ENCODE measurements around the gene TNNT2. TPM values are rescaled to one million over a fixed set of nuclear protein-coding genes. Genes with fewer than 3 reads are reported as not detected.

TNNT2 gene
- total RNA-seq, 1 experiment from 2014 or later = 0.37 TPM

DNA sequence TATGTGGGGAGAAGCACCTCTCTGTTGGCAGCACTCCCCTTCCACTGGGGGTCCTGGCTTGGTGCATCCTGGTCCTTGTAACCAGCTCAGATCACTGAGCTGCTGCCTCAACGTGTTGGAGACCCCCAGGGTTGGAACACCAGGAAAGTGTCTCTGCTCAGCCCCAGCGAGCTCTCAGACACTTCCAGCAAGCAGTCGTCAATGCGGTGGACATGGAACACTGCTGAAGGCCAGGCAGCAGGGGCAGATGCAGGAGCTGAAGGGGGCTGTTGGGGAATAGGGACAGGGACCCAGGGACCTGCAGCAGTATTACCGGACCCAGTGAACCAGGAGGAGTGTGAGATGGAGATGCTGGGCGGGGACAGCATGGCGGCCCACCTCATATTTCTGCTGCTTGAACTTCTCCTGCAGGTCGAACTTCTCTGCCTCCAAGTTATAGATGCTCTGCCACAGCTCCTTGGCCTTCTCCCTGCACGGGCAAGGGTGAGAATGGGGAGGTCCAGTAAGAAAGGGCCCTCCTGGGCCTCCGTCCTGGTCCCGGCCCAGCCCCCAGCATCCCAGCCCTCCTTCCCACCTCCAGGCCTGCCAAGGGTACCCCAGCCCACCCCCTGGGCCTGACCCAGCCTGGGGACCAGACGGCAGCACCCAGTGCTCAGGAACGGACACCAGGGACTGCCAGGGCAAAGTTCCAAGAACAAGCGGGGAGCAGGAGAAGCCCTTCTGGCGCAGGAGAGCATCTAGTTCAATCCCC, 16.4 kb downstream of the TNNT2 start:
- H3K36me3 ChIP-seq (ENCODE audit: insufficient read depth, low read length) = no peaks in the 10 kb centered on the region
- H3K9ac ChIP-seq (ENCODE audit: low read length) = no peak overlapping the region
- H4K20me1 ChIP-seq (ENCODE audit: insufficient read depth, low read depth, low read length) = no peaks in the 10 kb centered on the region
- peaks cover 6% of the 10 kb centered on the region for H3K4me1 ChIP-seq (ENCODE audit: low read length)
- no peak overlapping the region for H3K27ac ChIP-seq (ENCODE audit: low read length)
- H3K9me3 ChIP-seq (ENCODE audit: low read length) = no peaks in the 10 kb centered on the region
- no peaks in the 10 kb centered on the region for H3K9me2 ChIP-seq (replicated peaks; ENCODE audit: insufficient read depth, low read length)
- H2AFZ ChIP-seq (ENCODE audit: low read length) = no peak overlapping the region
- no peak overlapping the region for H3K4me2 ChIP-seq (ENCODE audit: low read depth, low read length, poor library complexity, severe bottlenecking)
- no peak overlapping the region for H3K4me3 ChIP-seq (ENCODE audit: low read length)
- no peaks in the 10 kb centered on the region for H3K27me3 ChIP-seq (ENCODE audit: low read length)
- DNase-seq = no peak
- no peaks in the 10 kb centered on the region for H3K79me2 ChIP-seq (ENCODE audit: low read length)

DNA sequence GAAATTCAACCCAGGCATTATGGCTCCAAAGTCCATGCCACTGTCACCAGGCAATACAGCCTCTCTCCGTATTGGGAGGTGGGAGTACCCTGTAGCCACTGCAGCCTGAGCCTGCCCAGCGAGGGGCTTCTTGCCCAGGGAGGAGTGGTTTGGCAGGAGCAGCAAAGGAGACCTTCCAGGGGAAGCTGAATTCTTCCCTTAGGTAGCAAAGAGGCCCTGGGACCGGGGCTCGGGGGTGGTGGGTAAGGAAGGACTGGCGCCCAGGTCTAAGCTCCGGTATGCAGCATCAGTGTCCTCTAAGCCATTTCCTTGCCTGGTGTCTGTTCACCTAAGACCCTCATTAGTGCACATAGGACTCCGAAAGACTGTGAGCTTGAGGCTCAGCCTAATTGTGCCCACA, 17.0 kb downstream of the TNNT2 start:
- DNase-seq = no peak
- Histone ChIP-seq H4K20me1 (ENCODE audit: insufficient read depth, low read depth, low read length) (no peaks in the 10 kb centered on the region), H2AFZ (ENCODE audit: low read length) (no peak overlapping the region), H3K4me2 (ENCODE audit: low read depth, low read length, poor library complexity, severe bottlenecking) (no peak overlapping the region), H3K9ac (ENCODE audit: low read length) (no peak overlapping the region), H3K27ac (ENCODE audit: low read length) (no peak overlapping the region), H3K79me2 (ENCODE audit: low read length) (no peaks in the 10 kb centered on the region), H3K9me2 (replicated peaks; ENCODE audit: insufficient read depth, low read length) (no peaks in the 10 kb centered on the region), H3K4me1 (ENCODE audit: low read length) (peaks cover 6% of the 10 kb centered on the region), H3K27me3 (ENCODE audit: low read length) (no peaks in the 10 kb centered on the region), H3K4me3 (ENCODE audit: low read length) (no peak overlapping the region), H3K9me3 (ENCODE audit: low read length) (no peaks in the 10 kb centered on the region), H3K36me3 (ENCODE audit: insufficient read depth, low read length) (no peaks in the 10 kb centered on the region)

DNA sequence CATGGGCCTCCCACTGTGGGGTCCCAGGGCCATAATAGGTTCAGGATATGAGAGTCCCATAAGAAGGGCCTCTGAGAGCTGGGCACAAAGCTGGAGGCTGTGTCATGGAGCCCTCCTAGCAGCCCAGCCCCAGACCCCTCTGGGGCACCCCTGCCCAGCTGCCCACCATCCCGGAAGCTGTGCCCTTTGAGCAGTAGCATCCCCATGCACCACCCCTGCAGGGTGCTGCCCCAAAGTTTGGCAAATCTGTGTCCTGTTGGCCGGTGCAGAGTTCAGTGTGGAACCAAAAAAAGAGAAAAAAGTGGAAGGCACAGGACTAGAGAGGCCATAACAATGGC, 17.6 kb downstream of the TNNT2 start:
- no peaks in the 10 kb centered on the region for H4K20me1 ChIP-seq (ENCODE audit: insufficient read depth, low read depth, low read length)
- H3K9me3 ChIP-seq (ENCODE audit: low read length) = no peaks in the 10 kb centered on the region
- H3K79me2 ChIP-seq (ENCODE audit: low read length) = no peaks in the 10 kb centered on the region
- DNase-seq = no peak
- H3K36me3 ChIP-seq (ENCODE audit: insufficient read depth, low read length) = no peaks in the 10 kb centered on the region
- no peak overlapping the region for H3K27ac ChIP-seq (ENCODE audit: low read length)
- H3K4me2 ChIP-seq (ENCODE audit: low read depth, low read length, poor library complexity, severe bottlenecking) = no peak overlapping the region
- no peak overlapping the region for H3K9ac ChIP-seq (ENCODE audit: low read length)
- H3K4me1 ChIP-seq (ENCODE audit: low read length) = peaks cover 6% of the 10 kb centered on the region
- H2AFZ ChIP-seq (ENCODE audit: low read length) = no peak overlapping the region
- H3K4me3 ChIP-seq (ENCODE audit: low read length) = no peak overlapping the region
- H3K27me3 ChIP-seq (ENCODE audit: low read length) = no peaks in the 10 kb centered on the region
- no peaks in the 10 kb centered on the region for H3K9me2 ChIP-seq (replicated peaks; ENCODE audit: insufficient read depth, low read length)

DNA sequence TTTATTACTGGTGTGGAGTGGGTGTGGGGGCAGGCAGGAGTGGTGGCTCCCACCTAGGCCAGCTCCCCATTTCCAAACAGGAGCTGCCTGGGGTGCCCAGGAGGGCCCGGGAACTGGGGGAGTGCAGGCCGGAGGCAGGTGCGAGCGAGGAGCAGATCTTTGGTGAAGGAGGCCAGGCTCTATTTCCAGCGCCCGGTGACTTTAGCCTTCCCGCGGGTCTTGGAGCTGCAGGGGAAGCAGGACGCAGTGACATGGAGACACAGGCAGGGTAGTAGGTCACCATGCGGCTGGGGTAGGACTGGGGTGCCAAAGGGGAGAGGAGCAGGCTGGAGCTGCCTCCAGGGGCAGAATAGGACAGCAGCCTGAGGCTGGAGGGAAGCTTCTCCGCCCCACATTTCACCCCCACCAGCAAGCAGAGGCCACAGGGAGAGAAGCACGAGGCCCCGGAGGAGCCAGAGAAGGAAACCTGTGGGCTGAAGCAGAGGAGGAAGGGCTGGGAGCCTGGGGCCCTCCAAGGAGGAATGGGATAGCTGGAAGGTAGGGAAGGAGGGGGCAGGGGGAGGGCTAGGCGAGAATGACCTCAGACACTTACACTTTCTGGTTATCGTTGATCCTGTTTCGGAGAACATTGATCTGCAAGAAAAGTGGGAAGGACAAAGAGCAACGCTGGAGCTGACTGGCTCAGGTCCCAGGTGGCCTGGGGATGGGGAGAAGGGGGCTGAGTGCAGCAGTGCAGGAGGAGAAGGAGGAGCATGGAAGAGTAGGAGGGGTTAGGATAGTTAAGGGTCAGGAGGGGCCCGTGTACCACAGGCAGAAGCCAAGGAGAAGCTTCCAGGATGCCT, 18.2 kb downstream of the TNNT2 start:
- Histone ChIP-seq H3K4me3 (ENCODE audit: low read length) (no peak overlapping the region), H3K4me1 (ENCODE audit: low read length) (peaks cover 6% of the 10 kb centered on the region), H3K9ac (ENCODE audit: low read length) (no peak overlapping the region), H3K36me3 (ENCODE audit: insufficient read depth, low read length) (no peaks in the 10 kb centered on the region), H3K27ac (ENCODE audit: low read length) (no peak overlapping the region), H4K20me1 (ENCODE audit: insufficient read depth, low read depth, low read length) (no peaks in the 10 kb centered on the region), H3K9me3 (ENCODE audit: low read length) (no peaks in the 10 kb centered on the region), H3K27me3 (ENCODE audit: low read length) (no peaks in the 10 kb centered on the region), H3K4me2 (ENCODE audit: low read depth, low read length, poor library complexity, severe bottlenecking) (no peak overlapping the region), H3K9me2 (replicated peaks; ENCODE audit: insufficient read depth, low read length) (no peaks in the 10 kb centered on the region), H3K79me2 (ENCODE audit: low read length) (no peaks in the 10 kb centered on the region), H2AFZ (ENCODE audit: low read length) (no peak overlapping the region)
- no peak for DNase-seq

DNA sequence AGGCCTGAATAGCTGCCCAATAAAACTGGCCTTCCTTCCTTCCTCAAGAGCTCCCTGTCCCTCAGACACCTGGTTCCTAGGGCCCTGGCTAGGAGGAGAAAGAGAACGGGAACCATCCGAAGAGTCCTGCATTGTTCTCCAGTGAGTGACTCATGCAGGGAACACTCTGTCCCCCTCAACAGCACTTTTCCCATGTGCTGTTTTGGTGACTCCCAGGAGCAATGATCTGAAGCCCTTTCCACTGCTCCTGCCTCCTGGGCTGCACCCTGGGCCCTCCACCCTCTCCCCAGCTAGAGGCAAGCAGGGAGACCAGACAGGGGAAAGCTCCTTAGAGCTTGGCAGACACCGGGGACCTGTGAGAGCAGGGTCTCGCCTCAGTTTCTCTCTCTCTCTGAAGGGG, 18.9 kb downstream of the TNNT2 start:
- H3K9me3 ChIP-seq (ENCODE audit: low read length) = no peaks in the 10 kb centered on the region
- no peak for DNase-seq
- H3K79me2 ChIP-seq (ENCODE audit: low read length) = no peaks in the 10 kb centered on the region
- H3K4me2 ChIP-seq (ENCODE audit: low read depth, low read length, poor library complexity, severe bottlenecking) = no peak overlapping the region
- H3K27me3 ChIP-seq (ENCODE audit: low read length) = no peaks in the 10 kb centered on the region
- no peaks in the 10 kb centered on the region for H4K20me1 ChIP-seq (ENCODE audit: insufficient read depth, low read depth, low read length)
- no peaks in the 10 kb centered on the region for H3K9me2 ChIP-seq (replicated peaks; ENCODE audit: insufficient read depth, low read length)
- H3K4me3 ChIP-seq (ENCODE audit: low read length) = no peak overlapping the region
- H2AFZ ChIP-seq (ENCODE audit: low read length) = no peak overlapping the region
- no peak overlapping the region for H3K27ac ChIP-seq (ENCODE audit: low read length)
- H3K36me3 ChIP-seq (ENCODE audit: insufficient read depth, low read length) = no peaks in the 10 kb centered on the region
- H3K4me1 ChIP-seq (ENCODE audit: low read length) = peaks cover 6% of the 10 kb centered on the region
- no peak overlapping the region for H3K9ac ChIP-seq (ENCODE audit: low read length)

GRCh38 chr1:201357636-201358348, 19.7 kb downstream of the TNNT2 start:
- H3K4me2 ChIP-seq (ENCODE audit: low read depth, low read length, poor library complexity, severe bottlenecking) = no peak overlapping the region
- H4K20me1 ChIP-seq (ENCODE audit: insufficient read depth, low read depth, low read length) = no peaks in the 10 kb centered on the region
- H2AFZ ChIP-seq (ENCODE audit: low read length) = no peak overlapping the region
- no peaks in the 10 kb centered on the region for H3K9me2 ChIP-seq (replicated peaks; ENCODE audit: insufficient read depth, low read length)
- no peak overlapping the region for H3K9ac ChIP-seq (ENCODE audit: low read length)
- H3K36me3 ChIP-seq (ENCODE audit: insufficient read depth, low read length) = no peaks in the 10 kb centered on the region
- no peaks in the 10 kb centered on the region for H3K9me3 ChIP-seq (ENCODE audit: low read length)
- H3K27ac ChIP-seq (ENCODE audit: low read length) = no peak overlapping the region
- H3K4me3 ChIP-seq (ENCODE audit: low read length) = no peak overlapping the region
- no peak for DNase-seq
- peaks cover 6% of the 10 kb centered on the region for H3K4me1 ChIP-seq (ENCODE audit: low read length)
- no peaks in the 10 kb centered on the region for H3K27me3 ChIP-seq (ENCODE audit: low read length)
- no peaks in the 10 kb centered on the region for H3K79me2 ChIP-seq (ENCODE audit: low read length)

GRCh38 chr1:201357211-201357610, 20.3 kb downstream of the TNNT2 start:
- Histone ChIP-seq H3K27me3 (ENCODE audit: low read length) (no peaks in the 10 kb centered on the region), H3K79me2 (ENCODE audit: low read length) (no peaks in the 10 kb centered on the region), H3K9me3 (ENCODE audit: low read length) (no peaks in the 10 kb centered on the region), H3K27ac (ENCODE audit: low read length) (no peak overlapping the region), H3K36me3 (ENCODE audit: insufficient read depth, low read length) (no peaks in the 10 kb centered on the region), H3K9me2 (replicated peaks; ENCODE audit: insufficient read depth, low read length) (no peaks in the 10 kb centered on the region), H4K20me1 (ENCODE audit: insufficient read depth, low read depth, low read length) (no peaks in the 10 kb centered on the region), H3K4me3 (ENCODE audit: low read length) (no peak overlapping the region), H3K4me1 (ENCODE audit: low read length) (peaks cover 5% of the 10 kb centered on the region), H2AFZ (ENCODE audit: low read length) (no peak overlapping the region), H3K4me2 (ENCODE audit: low read depth, low read length, poor library complexity, severe bottlenecking) (no peak overlapping the region), H3K9ac (ENCODE audit: low read length) (no peak overlapping the region)
- DNase-seq = no peak

DNA sequence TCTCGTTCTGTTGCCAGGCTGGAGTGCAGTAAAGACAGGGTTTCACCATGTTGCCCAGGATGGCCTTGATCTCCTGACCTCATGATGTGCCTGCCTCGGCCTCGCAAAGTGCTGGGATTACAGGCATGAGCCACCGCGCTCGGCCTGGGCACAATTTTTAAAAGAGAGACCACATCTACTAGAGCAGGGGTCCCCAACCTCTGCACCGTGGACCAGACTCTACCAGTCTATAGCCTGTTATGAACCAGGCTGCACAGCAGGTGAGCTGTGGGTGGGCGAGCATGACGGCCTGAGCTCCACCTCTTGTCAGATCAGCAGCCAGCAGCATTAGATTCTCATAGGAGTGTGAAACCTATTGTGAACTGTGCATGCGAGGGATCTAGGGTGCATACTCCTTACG, 20.8 kb downstream of the TNNT2 start:
- H3K4me1 ChIP-seq (ENCODE audit: low read length) = peaks cover under 1% of the 10 kb centered on the region
- H2AFZ ChIP-seq (ENCODE audit: low read length) = no peak overlapping the region
- no peaks in the 10 kb centered on the region for H3K27me3 ChIP-seq (ENCODE audit: low read length)
- H4K20me1 ChIP-seq (ENCODE audit: insufficient read depth, low read depth, low read length) = no peaks in the 10 kb centered on the region
- no peaks in the 10 kb centered on the region for H3K79me2 ChIP-seq (ENCODE audit: low read length)
- no peak for DNase-seq
- H3K9ac ChIP-seq (ENCODE audit: low read length) = no peak overlapping the region
- no peaks in the 10 kb centered on the region for H3K9me2 ChIP-seq (replicated peaks; ENCODE audit: insufficient read depth, low read length)
- no peak overlapping the region for H3K27ac ChIP-seq (ENCODE audit: low read length)
- no peaks in the 10 kb centered on the region for H3K36me3 ChIP-seq (ENCODE audit: insufficient read depth, low read length)
- H3K9me3 ChIP-seq (ENCODE audit: low read length) = no peaks in the 10 kb centered on the region
- no peak overlapping the region for H3K4me3 ChIP-seq (ENCODE audit: low read length)
- H3K4me2 ChIP-seq (ENCODE audit: low read depth, low read length, poor library complexity, severe bottlenecking) = no peak overlapping the region
